ENCODE measurements around the gene FLOT1. TPM values are rescaled to one million over a fixed set of nuclear protein-coding genes. Genes with fewer than 3 reads are reported as not detected.
A peak's percentile ranks its signal among the peaks of the same experiment; 100 is the strongest.

Gene FLOT1
- total and polyA plus RNA-seq, 2 donors from 2014 or later: 227 to 317 TPM

GRCh38 chr6:30744054-30744805, 1.7 kb upstream of the FLOT1 start, which contains the start of gene IER3:
TSS of gene IER3 (minus strand) at chr6:30744547. CDS start at chr6:30744518, 29 bp downstream.
- FAIRE-seq (no peak), DNase-seq (peak; percentile 92 to 96 (median 95))
- peak within 1 kb of the TSS; percentile 77 to 98 (median 83) for H3K9ac ChIP-seq (ENCODE audit: low read length in 3 of 3)
- no peaks in the 10 kb centered on the region for H3K9me3 ChIP-seq (ENCODE audit: control insufficient read depth in 2 of 3, insufficient read depth in 1 of 3, low read length in 3 of 3)
- H3K36me3 ChIP-seq (ENCODE audit: control insufficient read depth in 2 of 3, insufficient read depth in 3 of 3, low read length in 3 of 3): peaks cover 5 to 11% (median 8%) of the 10 kb centered on the region in 3 donors
- H3K27ac ChIP-seq (ENCODE audit: low read depth in 2 of 2, low read length in 2 of 2): peak within 1 kb of the TSS; percentile 92 to 98
- H3K4me1 ChIP-seq (ENCODE audit: control insufficient read depth in 2 of 3, insufficient read depth in 2 of 3, low read depth in 1 of 3, low read length in 3 of 3): peaks cover 2 to 34% (median 26%) of the 10 kb centered on the region in 3 donors
- no peaks in the 10 kb centered on the region for H3K27me3 ChIP-seq (ENCODE audit: control insufficient read depth, insufficient read depth, low read length)
- intact Hi-C loops (cut with DNase I): no loop called here
- peak; percentile 42 for TF ChIP-seq CTCF (IDR thresholded peaks at IDR 0.05; ENCODE audit: borderline replicate concordance, extremely low read depth, insufficient read depth)
- peak within 1 kb of the TSS; percentile 80 to 86 (median 81) for H3K4me3 ChIP-seq (ENCODE audit: low read length in 3 of 3)

GRCh38 chr6:30743099-30744053, 889 bp upstream of the FLOT1 start:
- H3K9me3 ChIP-seq (ENCODE audit: control insufficient read depth in 2 of 3, insufficient read depth in 1 of 3, low read length in 3 of 3): no peaks in the 10 kb centered on the region
- DNase-seq (peak in 3 of 5 donors; percentile 70 to 83 (median 72)), FAIRE-seq (no peak)
- H3K9ac ChIP-seq (ENCODE audit: low read length in 3 of 3): peak overlapping the region; percentile 68 to 98 (median 77)
- intact Hi-C loops (cut with DNase I): no loop called here
- no peak for TF ChIP-seq CTCF (IDR thresholded peaks at IDR 0.05; ENCODE audit: borderline replicate concordance, extremely low read depth, insufficient read depth)
- H3K27ac ChIP-seq (ENCODE audit: low read depth in 2 of 2, low read length in 2 of 2): peak overlapping the region; percentile 92 to 98
- peak overlapping the region; percentile 80 to 86 (median 81) for H3K4me3 ChIP-seq (ENCODE audit: low read length in 3 of 3)
- H3K4me1 ChIP-seq (ENCODE audit: control insufficient read depth in 2 of 3, insufficient read depth in 2 of 3, low read depth in 1 of 3, low read length in 3 of 3): peaks cover 0 to 31% (median 22%) of the 10 kb centered on the region in 3 donors
- H3K36me3 ChIP-seq (ENCODE audit: control insufficient read depth in 2 of 3, insufficient read depth in 3 of 3, low read length in 3 of 3): peaks cover 11 to 19% (median 12%) of the 10 kb centered on the region in 3 donors
- no peaks in the 10 kb centered on the region for H3K27me3 ChIP-seq (ENCODE audit: control insufficient read depth, insufficient read depth, low read length)

GRCh38 chr6:30741789-30742315, 635 bp downstream of the FLOT1 start:
- TF ChIP-seq CTCF (IDR thresholded peaks at IDR 0.05; ENCODE audit: borderline replicate concordance, extremely low read depth, insufficient read depth): no peak
- intact Hi-C loops (cut with DNase I): no loop called here
- no peak for FAIRE-seq
- Histone ChIP-seq H3K4me1 (ENCODE audit: control insufficient read depth in 2 of 3, insufficient read depth in 2 of 3, low read depth in 1 of 3, low read length in 3 of 3) (peaks cover 0 to 29% (median 22%) of the 10 kb centered on the region in 3 donors), H3K9ac (ENCODE audit: low read length in 3 of 3) (peak overlapping the region; percentile 75 to 90 (median 89)), H3K27ac (ENCODE audit: low read depth in 2 of 2, low read length in 2 of 2) (peak overlapping the region; percentile 92 to 98), H3K27me3 (ENCODE audit: control insufficient read depth, insufficient read depth, low read length) (no peaks in the 10 kb centered on the region), H3K9me3 (ENCODE audit: control insufficient read depth in 2 of 3, insufficient read depth in 1 of 3, low read length in 3 of 3) (no peaks in the 10 kb centered on the region), H3K4me3 (ENCODE audit: low read length in 3 of 3) (peak overlapping the region; percentile 81 to 91 (median 82)), H3K36me3 (ENCODE audit: control insufficient read depth in 2 of 3, insufficient read depth in 3 of 3, low read length in 3 of 3) (peaks cover 15 to 21% (median 16%) of the 10 kb centered on the region in 3 donors)
- DNase-seq: no peak

All from kidney (tissue), 14 donors.